NCI-H2107 treated with DMSO at 0.1 percent for 48 hours (cell line): ENCODE results near the gene PRKAG2.
A peak's percentile ranks its signal among the peaks of the same experiment; 100 is the strongest.
"Not testable (repeated sequence)": the region's sequence is repeated elsewhere in the genome, so short reads cannot be mapped to it uniquely, and the experiment has no call there.

Source experiments
- DNase-seq: peaks from one replicate; lab custom pipeline; 2025; ENCODE audit not compliant: unreplicated experiment; lab: John Stamatoyannopoulos, UW

The PRKAG2 gene

GRCh38 chr7:151754688-151755130, 122.2 kb downstream of the PRKAG2 start:
- DNase-seq: no peak

- no peak for DNase-seq
Observed at GRCh38 chr7:151754142-151754590, 122.7 kb downstream of the PRKAG2 start.

GRCh38 chr7:151752816-151753595, 123.9 kb downstream of the PRKAG2 start:
- no peak for DNase-seq

GRCh38 chr7:151752037-151752436, 124.9 kb downstream of the PRKAG2 start:
- DNase-seq: no peak

DNA sequence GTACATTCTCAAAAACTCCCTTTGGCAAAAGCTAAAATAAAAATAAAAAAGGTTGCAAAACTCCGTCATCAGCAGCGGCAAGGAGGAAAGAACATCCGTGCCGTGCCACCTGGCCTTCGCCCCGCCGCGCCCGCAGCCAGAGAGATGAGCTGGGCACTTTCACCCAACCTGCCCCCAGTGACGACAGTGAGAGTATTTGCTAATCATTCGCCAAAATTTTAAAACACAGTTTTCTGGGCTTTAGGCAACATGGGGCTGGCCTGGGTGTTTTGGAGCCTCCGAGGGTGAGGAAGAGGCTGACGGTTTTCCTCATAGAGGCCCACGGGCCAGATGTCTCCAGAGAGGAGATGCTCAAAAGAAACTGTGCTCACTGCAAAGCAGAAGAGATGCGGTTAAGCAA, 128.2 kb downstream of the PRKAG2 start:
- no peak for DNase-seq

- not testable (repeated sequence) for DNase-seq
Observed at GRCh38 chr7:151748021-151748420, 128.9 kb downstream of the PRKAG2 start.

- no peak for DNase-seq
Observed at GRCh38 chr7:151745706-151746105, 131.2 kb downstream of the PRKAG2 start.

DNA sequence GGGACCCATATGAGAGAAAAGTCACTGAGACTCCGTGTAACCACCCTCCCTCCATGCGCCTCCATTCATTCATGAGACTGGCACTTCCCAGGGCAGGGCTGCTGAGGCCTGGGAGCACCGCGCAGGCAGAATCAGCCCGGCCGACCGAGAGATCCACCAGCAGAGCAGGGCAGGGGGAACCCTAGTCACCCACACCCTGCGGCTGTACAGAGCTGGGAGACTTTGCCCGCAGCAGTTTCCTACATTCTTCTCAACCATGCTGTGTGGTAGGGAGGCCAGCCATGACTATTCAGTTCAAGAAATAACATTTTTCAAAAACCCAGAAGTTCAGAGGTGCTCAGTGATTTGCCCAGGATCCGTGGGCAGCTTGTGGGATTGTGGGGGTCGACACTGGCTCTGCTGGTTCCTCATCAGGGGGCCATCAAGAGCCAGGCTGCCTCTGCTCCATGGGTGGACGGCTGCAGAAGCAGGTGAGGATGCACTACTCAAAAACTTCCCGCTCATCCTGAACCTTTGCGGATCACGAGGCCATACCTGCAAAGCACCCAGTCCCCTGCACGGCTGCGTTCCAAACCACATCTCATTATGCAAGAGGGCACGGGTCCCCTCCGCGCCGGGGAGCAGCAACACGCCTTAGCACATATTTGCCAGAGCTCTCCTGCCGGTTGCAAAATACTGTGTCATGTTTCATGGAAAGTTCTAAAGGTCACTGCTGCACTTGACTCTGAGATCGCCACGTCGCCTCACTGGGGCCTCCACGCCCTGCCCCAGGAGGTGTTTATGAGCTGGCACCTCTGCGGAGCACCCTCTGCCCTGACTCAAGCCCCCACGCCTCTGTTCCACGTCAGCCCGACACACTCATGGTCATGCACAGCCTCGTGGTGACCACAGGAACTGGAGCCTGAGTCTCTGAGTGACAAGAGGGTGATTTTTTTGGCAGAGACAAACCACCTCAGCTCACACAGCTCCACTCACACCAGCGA, 132.0 kb downstream of the PRKAG2 start:
- DNase-seq: no peak

- DNase-seq: no peak
Observed at GRCh38 chr7:151744051-151744580, 132.8 kb downstream of the PRKAG2 start.

GRCh38 chr7:151743481-151743983, 133.4 kb downstream of the PRKAG2 start:
- DNase-seq: no peak

GRCh38 chr7:151742713-151743480, 134.0 kb downstream of the PRKAG2 start:
- DNase-seq: no peak

GRCh38 chr7:151741585-151741984, 135.3 kb downstream of the PRKAG2 start:
- DNase-seq: no peak

DNA sequence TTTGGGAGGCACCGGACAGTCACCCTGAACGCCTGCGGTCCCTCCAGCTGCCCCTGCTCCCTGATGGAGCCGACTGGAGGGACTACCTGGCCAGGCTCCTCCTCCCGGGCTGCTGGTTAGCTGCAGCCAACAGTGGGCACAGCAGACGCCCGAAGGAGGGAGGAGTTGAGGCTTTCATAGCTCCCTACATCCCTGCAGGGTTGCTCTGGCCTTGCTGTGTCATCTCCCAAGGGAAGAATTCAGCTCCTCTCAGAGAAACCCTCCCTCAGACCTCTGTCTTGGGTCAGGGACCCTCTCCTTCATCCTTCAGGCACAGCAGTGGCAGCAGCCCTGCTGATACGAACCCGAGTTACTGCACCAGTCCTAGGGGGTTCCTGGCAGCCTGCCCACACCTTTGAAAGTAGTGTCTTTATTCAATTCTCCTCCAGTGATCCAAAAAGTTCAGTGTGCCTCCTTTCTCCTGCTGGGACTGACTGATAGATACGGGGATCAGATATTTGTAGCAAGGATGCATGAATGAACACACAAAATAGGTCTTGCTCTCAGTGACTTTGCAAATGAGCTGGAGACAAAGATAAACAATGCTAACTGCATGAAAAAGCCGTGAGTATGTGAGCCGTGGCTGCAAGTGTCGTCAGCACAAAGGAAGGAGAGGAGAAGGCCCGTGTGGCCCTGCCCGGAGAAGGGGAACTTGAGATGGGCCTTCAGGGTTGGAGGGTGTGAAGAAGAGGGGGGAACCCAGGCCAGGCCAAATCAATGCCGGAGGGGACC, 136.6 kb downstream of the PRKAG2 start:
- DNase-seq: peak; percentile 58

GRCh38 chr7:151738925-151739324, 138.0 kb downstream of the PRKAG2 start:
- DNase-seq: no peak

- DNase-seq: peak; percentile 89
Observed at GRCh38 chr7:151736403-151736909, 140.5 kb downstream of the PRKAG2 start.

DNA sequence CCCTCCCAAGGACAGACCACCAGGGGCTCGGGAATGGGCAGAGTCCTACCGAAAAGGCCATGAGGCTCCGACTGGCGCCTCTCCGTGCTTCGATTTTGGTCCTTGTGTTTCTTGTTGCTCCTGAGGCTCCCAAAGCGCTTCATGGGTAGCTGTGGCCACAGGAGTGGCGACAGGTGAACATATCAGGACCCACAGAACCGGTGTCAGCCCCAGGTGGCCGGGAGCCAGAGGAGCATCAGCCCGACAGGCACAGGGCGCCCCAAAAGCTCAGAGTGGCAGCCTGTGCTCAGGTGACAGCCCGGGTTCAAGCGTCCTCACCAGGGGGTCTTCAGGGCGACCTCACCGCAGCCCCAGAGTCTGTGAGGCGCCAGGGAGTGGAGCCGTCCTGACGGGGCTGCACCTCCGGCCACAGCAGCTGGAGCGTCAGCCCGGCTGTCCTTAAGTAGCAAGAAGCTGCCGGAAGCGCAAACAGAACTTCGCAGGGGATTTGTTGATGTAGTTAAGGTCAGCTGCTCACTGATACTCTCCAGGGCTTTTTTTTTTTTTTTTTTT, 141.0 kb downstream of the PRKAG2 start:
- no peak for DNase-seq

- DNase-seq: peak; percentile 77
Observed at GRCh38 chr7:151735186-151735850, 141.6 kb downstream of the PRKAG2 start.

- DNase-seq: no peak
Observed at GRCh38 chr7:151732834-151733592, 143.9 kb downstream of the PRKAG2 start.
